IMR-90 (cell line): Measurements from ENCODE around the gene AS3MT. TPM values are rescaled to one million over a fixed set of nuclear protein-coding genes. Genes with fewer than 3 reads are reported as not detected.

Source experiments
- ATAC-seq: fragments of 200-7000 bp; cut with Tn5 transposase; 2 replicates; pipeline ENCODE4 v1.9.1; 2020; ENCODE audit warnings: low read depth, mild to moderate bottlenecking, moderate library complexity
- BruUV-seq: library from RNA; stranded (reverse); fragments of 400-500 nt; replicated peaks from 2 replicates; lab custom pipeline; 2021; lab: Mats Ljungman, UMichigan
- CTCF ChIA-PET: fragments of 300-600 bp; formaldehyde crosslinking; extraction: SDS; loops from one replicate; lab custom pipeline; 2021; ENCODE audit warnings: antibody characterized with exemption; lab: Yijun Ruan, JAX
- POLR2A ChIA-PET: fragments of 300-600 bp; sonication (Branson Sonifier 250); formaldehyde crosslinking; loops from one replicate; lab custom pipeline; 2022; ENCODE audit warnings: antibody characterized with exemption; ENCODE audit not compliant: unreplicated experiment; lab: Charles Lee
- DNase-seq: peaks from one replicate; pipeline ENCODE4 v3.0.0; 2013
- H2AFZ ChIP-seq: replicated peaks from 2 replicates; pipeline ENCODE3; 2013; ENCODE audit warnings: low read length, mild to moderate bottlenecking; ENCODE audit not compliant: poor library complexity
- H2AK5ac ChIP-seq: 2 replicates; pipeline ENCODE4 v1.6.1; 2013; ENCODE audit warnings: low read depth, low read length, inconsistent platforms
- H2AK9ac ChIP-seq: replicated peaks from 2 replicates; pipeline ENCODE3; 2013; ENCODE audit warnings: mild to moderate bottlenecking, low read depth, low read length, moderate library complexity; ENCODE audit not compliant: poor library complexity
- H2BK120ac ChIP-seq: 2 replicates; pipeline ENCODE4 v1.6.1; 2013; ENCODE audit warnings: low read depth, low read length, inconsistent platforms
- H2BK15ac ChIP-seq: 3 replicates; pipeline ENCODE4 v1.6.1; 2013; ENCODE audit warnings: low read depth, low read length, inconsistent platforms
- H2BK20ac ChIP-seq: 2 replicates; pipeline ENCODE4 v1.6.1; 2013; ENCODE audit warnings: low read depth, mild to moderate bottlenecking, inconsistent platforms, low read length, moderate library complexity
- H2BK5ac ChIP-seq: 2 replicates; pipeline ENCODE4 v1.6.1; 2013; ENCODE audit warnings: mild to moderate bottlenecking, low read depth, low read length, inconsistent platforms; ENCODE audit not compliant: poor library complexity, severe bottlenecking
- H3K14ac ChIP-seq: replicated peaks from 2 replicates; pipeline ENCODE4 v1.6.1; 2013; ENCODE audit warnings: low read depth, low read length, inconsistent platforms
- H3K18ac ChIP-seq: 2 replicates; pipeline ENCODE4 v1.6.1; 2013; ENCODE audit warnings: low read depth, low read length, control low read depth
- H3K23ac ChIP-seq: 2 replicates; pipeline ENCODE4 v1.6.1; 2013; ENCODE audit warnings: low read depth, low read length, inconsistent platforms
- H3K27ac ChIP-seq: 2 replicates; pipeline ENCODE4 v1.5.1; 2013; ENCODE audit warnings: mild to moderate bottlenecking, control low read depth, low read length; ENCODE audit not compliant: insufficient read depth
- H3K27me3 ChIP-seq: 2 replicates; pipeline ENCODE4 v1.6.1; 2013; ENCODE audit warnings: low read length; ENCODE audit not compliant: control insufficient read depth, insufficient read depth
- H3K36me3 ChIP-seq: 2 replicates; pipeline ENCODE4 v1.6.1; 2013; ENCODE audit warnings: low read length, mixed read lengths; ENCODE audit not compliant: control insufficient read depth, insufficient read depth
- H3K4ac ChIP-seq: 2 replicates; pipeline ENCODE4 v1.6.1; 2013; ENCODE audit warnings: low read depth, low read length, inconsistent platforms
- H3K4me1 ChIP-seq: 2 replicates; pipeline ENCODE4 v1.6.1; 2013; ENCODE audit warnings: low read length, mixed read lengths; ENCODE audit not compliant: control insufficient read depth, insufficient read depth
- H3K4me2 ChIP-seq: 2 replicates; pipeline ENCODE4 v1.6.1; 2013; ENCODE audit warnings: low read depth, mild to moderate bottlenecking, control low read depth, low read length, moderate library complexity
- H3K4me3 ChIP-seq: 2 replicates; pipeline ENCODE4 v1.5.1; 2013; ENCODE audit warnings: low read depth, mild to moderate bottlenecking, control low read depth, low read length, moderate library complexity; ENCODE audit not compliant: insufficient read depth
- H3K56ac ChIP-seq: 2 replicates; pipeline ENCODE4 v1.6.1; 2013; ENCODE audit warnings: low read length, inconsistent platforms; ENCODE audit not compliant: insufficient read depth; ENCODE audit errors: extremely low read depth
- H3K79me1 ChIP-seq, 2 experiments: 2 replicates each; pipeline ENCODE4 v1.6.1; 2013; ENCODE audit warnings: low read length in 2 of 2, inconsistent platforms in 1 of 2, low read depth in 1 of 2
- H3K9ac ChIP-seq: 2 replicates; pipeline ENCODE4 v1.6.1; 2013; ENCODE audit warnings: low read depth, low read length, control low read depth
- H3K9me1 ChIP-seq: 2 replicates; pipeline ENCODE4 v1.6.1; 2013; ENCODE audit warnings: low read length, inconsistent platforms; ENCODE audit not compliant: insufficient read depth
- H3K9me3 ChIP-seq: 2 replicates; pipeline ENCODE4 v1.6.1; 2013; ENCODE audit warnings: low read length; ENCODE audit not compliant: control insufficient read depth, insufficient read depth
- H4K20me1 ChIP-seq: 2 replicates; pipeline ENCODE4 v1.6.1; 2013; ENCODE audit warnings: low read length, inconsistent platforms; ENCODE audit not compliant: insufficient read depth
- H4K5ac ChIP-seq: 2 replicates; pipeline ENCODE4 v1.6.1; 2013; ENCODE audit warnings: mild to moderate bottlenecking, low read depth, low read length, control low read depth
- H4K8ac ChIP-seq, 2 experiments: 2 replicates each; pipeline ENCODE4 v1.6.1; 2013; ENCODE audit warnings: low read depth in 2 of 2, low read length in 2 of 2, control low read depth in 1 of 2, inconsistent platforms in 1 of 2
- H4K91ac ChIP-seq: 2 replicates; pipeline ENCODE4 v1.6.1; 2013; ENCODE audit warnings: low read depth, low read length, inconsistent platforms; ENCODE audit not compliant: insufficient read depth
- BHLHE40 ChIP-seq: fragments of 150-350 bp; IDR thresholded peaks from 2 replicates; pipeline ENCODE4 v1.6.1; 2016; ENCODE audit warnings: mild to moderate bottlenecking, low read depth, low read length
- CEBPB ChIP-seq: IDR thresholded peaks from 2 replicates; pipeline ENCODE4 v1.6.1; 2012; ENCODE audit warnings: low read depth, low read length, improper control_type of control experiment
- CTCF ChIP-seq: conservative IDR thresholded peaks from 2 replicates; pipeline ENCODE4 v1.5.1; 2012; ENCODE audit warnings: mild to moderate bottlenecking, low read depth, low read length, improper control_type of control experiment
- FOS ChIP-seq: fragments of 150-350 bp; IDR thresholded peaks from 2 replicates; pipeline ENCODE4 v1.6.1; 2016; ENCODE audit warnings: low read depth, low read length
- MAZ ChIP-seq: IDR thresholded peaks from 2 replicates; pipeline ENCODE4 v1.6.1; 2012; ENCODE audit warnings: low read depth, mild to moderate bottlenecking, low read length, improper control_type of control experiment, moderate library complexity, borderline replicate concordance
- MXI1 ChIP-seq: IDR thresholded peaks from 2 replicates; pipeline ENCODE4 v1.6.1; 2012; ENCODE audit warnings: low read depth, mild to moderate bottlenecking, low read length, moderate library complexity, borderline replicate concordance
- POLR2A ChIP-seq: IDR thresholded peaks from 2 replicates; pipeline ENCODE4 v1.6.1; 2012; ENCODE audit warnings: mild to moderate bottlenecking, low read depth, low read length
- RAD21 ChIP-seq: IDR thresholded peaks from 2 replicates; pipeline ENCODE4 v1.6.1; 2012; ENCODE audit warnings: low read length, improper control_type of control experiment
- RCOR1 ChIP-seq: IDR thresholded peaks from 2 replicates; pipeline ENCODE4 v1.6.1; 2012; ENCODE audit warnings: mild to moderate bottlenecking, low read length, improper control_type of control experiment; ENCODE audit not compliant: insufficient replicate concordance
- RFX5 ChIP-seq: IDR thresholded peaks from 2 replicates; pipeline ENCODE4 v1.8.0; 2012; ENCODE audit warnings: low read depth, mild to moderate bottlenecking, low read length, moderate library complexity
- WGBS, 2 experiments: methylation state at CpG; one replicate each; pipeline versions ENCODE4 v1.1.5 to v1.1.7; 2013; ENCODE audit warnings: missing lambda C conversion rate in 2 of 2; ENCODE audit not compliant: insufficient read length in 1 of 2; ENCODE audit errors: extremely low coverage in 2 of 2; 5-methylcytosine and 5-hydroxymethylcytosine counted together
- dilution Hi-C: fragments of 300-500 bp; cut with HindIII; formaldehyde crosslinking; loops from one replicate; pipeline ENCODE4 v1.14.3; 2018; ENCODE audit warnings: low sequenced_read_pairs; ENCODE audit not compliant: unreplicated experiment
- in situ Hi-C: fragments of 300-500 bp; cut with MboI; formaldehyde crosslinking; loops from 3 replicates; pipeline ENCODE4 v1.14.3; 2019; ENCODE audit warnings: low sequenced_read_pairs, inconsistent platforms, mixed read lengths
- intact Hi-C: fragments of 100-400 bp; cut with micrococcal nuclease; formaldehyde crosslinking; loops from 2 replicates; pipeline ENCODE4 v1.10.0; 2022
- polyA plus RNA-seq, 3 experiments: library from polyadenylated mRNA; depleted of rRNA; stranded (reverse); fragments of >200 nt; gene quantifications; 2 replicates each; pipeline ENCODE4 v1.2.3, GENCODE V29; 2012; ENCODE audit warnings: low replicate concordance in 1 of 3
- total RNA-seq: library from RNA; depleted of rRNA; stranded (reverse); fragments of >200 nt; gene quantifications from 2 replicates; pipeline ENCODE4 v1.2.3, GENCODE V29; 2012

The AS3MT gene
- total and polyA plus RNA-seq, 2 of the 4 experiments (the other 2 are of a cell fraction), result 2.7 to 3.6 TPM

- Histone ChIP-seq H2BK120ac (no peak overlapping the region), H3K27me3 (no peaks in the 10 kb centered on the region), H2AK9ac (no peak overlapping the region), H4K20me1 (peaks cover 18% of the 10 kb centered on the region; the same call in 1 of the 2 replicates), H3K4me2 (no peak overlapping the region), H3K79me1 (peaks cover 0 to 26% of the 10 kb centered on the region in 2 experiments; a peak in 3 of 4 replicates), H3K9ac (no peak overlapping the region), H3K27ac (no peak overlapping the region), H3K56ac (no peak overlapping the region), H3K23ac (no peak overlapping the region), H3K9me1 (peaks cover 3% of the 10 kb centered on the region; the same call in 1 of the 2 replicates), H2BK5ac (no peak overlapping the region), H3K4me1 (no peaks in the 10 kb centered on the region), H3K4me3 (no peak overlapping the region), H3K18ac (no peak overlapping the region), H4K5ac (no peak overlapping the region), H3K9me3 (no peaks in the 10 kb centered on the region), H4K8ac (no peak overlapping the region), H3K36me3 (no peaks in the 10 kb centered on the region), H2BK15ac (no peak overlapping the region), H2BK20ac (no peak overlapping the region), H3K4ac (no peak overlapping the region), H2AK5ac (no peak overlapping the region), H2AFZ (no peak overlapping the region), H4K91ac (no peak overlapping the region), H3K14ac (no peak overlapping the region)
- POLR2A ChIA-PET, result no interaction called here
- DNase-seq, result no peak
- TF ChIP-seq CEBPB (no peak), MXI1 (no peak), MAZ (no peak), RFX5 (no peak), FOS (no peak), CTCF (no peak), BHLHE40 (no peak), POLR2A (no peak), RAD21 (no peak), RCOR1 (no peak)
- intact Hi-C loops (no loop called here), in situ Hi-C loops (loop anchor here (5.0 kb wide), 2 partner anchors 146 to 326 kb away; no protein-coding TSS in a partner anchor), dilution Hi-C loops (no loop called here)
- ATAC-seq, result no peak
- WGBS, 2 experiments, result 96% methylated on average over 3 of the region's 7 CpGs; no CpG with 5 or more reads in 1 of the 2 experiments
- CTCF ChIA-PET, result interaction anchor here (0.8 kb wide), 1 partner anchor 153 kb away, joined by 3 read pairs; no protein-coding TSS in a partner anchor
- BruUV-seq, result no TSS peak
Observed at GRCh38 chr10:102916173-102916572, 46.9 kb downstream of the AS3MT start.
